ENCODE results near the gene TMEM45A.
"Not testable (repeated sequence)": the region's sequence is repeated elsewhere in the genome, so short reads cannot be mapped to it uniquely, and the experiment has no call there.

Gene TMEM45A

GRCh38 chr3:100489118-100489517 is 3.3 kb upstream of the TMEM45A start:
- no peak for DNase-seq

- peak; percentile 25 for DNase-seq
Measured at GRCh38 chr3:100496711-100497261, 4.4 kb downstream of the TMEM45A start.

- DNase-seq: no peak
Measured at GRCh38 chr3:100499651-100500050, 7.2 kb downstream of the TMEM45A start.

GRCh38 chr3:100500320-100500880 is 8.0 kb downstream of the TMEM45A start:
- peak; percentile 19 for DNase-seq

- no peak for DNase-seq
Measured at GRCh38 chr3:100503448-100503847, 11.0 kb downstream of the TMEM45A start.

GRCh38 chr3:100506355-100506754 is 13.9 kb downstream of the TMEM45A start:
- peak; percentile 60 for DNase-seq

- not testable (repeated sequence) for DNase-seq
Measured at GRCh38 chr3:100509818-100510217, 17.4 kb downstream of the TMEM45A start.

GRCh38 chr3:100516232-100516631 is 23.8 kb downstream of the TMEM45A start:
- peak; percentile 50 for DNase-seq

GRCh38 chr3:100516838-100517237 is 24.4 kb downstream of the TMEM45A start:
- DNase-seq: no peak

GRCh38 chr3:100517276-100517675 is 24.9 kb downstream of the TMEM45A start:
- DNase-seq: no peak

- no peak for DNase-seq
Measured at GRCh38 chr3:100518244-100518643, 25.8 kb downstream of the TMEM45A start.

GRCh38 chr3:100518983-100519382 is 26.6 kb downstream of the TMEM45A start:
- DNase-seq: no peak

- peak; percentile 8 for DNase-seq
Measured at GRCh38 chr3:100521439-100521845, 29.0 kb downstream of the TMEM45A start.

GRCh38 chr3:100522125-100522524 is 29.7 kb downstream of the TMEM45A start:
- DNase-seq: no peak

- no peak for DNase-seq
Measured at GRCh38 chr3:100523050-100523760, 30.8 kb downstream of the TMEM45A start.

GRCh38 chr3:100525753-100526612 is 33.6 kb downstream of the TMEM45A start:
- no peak for DNase-seq

- no peak for DNase-seq
Measured at GRCh38 chr3:100526613-100527346, 34.4 kb downstream of the TMEM45A start.

- no peak for DNase-seq
Measured at GRCh38 chr3:100527347-100527735, 34.9 kb downstream of the TMEM45A start.

GRCh38 chr3:100531093-100531492 is 38.7 kb downstream of the TMEM45A start:
- no peak for DNase-seq

GRCh38 chr3:100532411-100532810 is 40.0 kb downstream of the TMEM45A start:
- no peak for DNase-seq

GRCh38 chr3:100533176-100533575 is 40.8 kb downstream of the TMEM45A start:
- DNase-seq: no peak

GRCh38 chr3:100535610-100535943 is 43.2 kb downstream of the TMEM45A start:
- no peak for DNase-seq

GRCh38 chr3:100536093-100536492 is 43.7 kb downstream of the TMEM45A start:
- no peak for DNase-seq

Measured in hematopoietic multipotent progenitor cell treated with erythropoietin and hydrocortisone succinate and interleukin-3 and kit ligand, for 4 days (in vitro differentiated cells).